ENCODE measurements around the gene INO80.
A peak's percentile ranks its signal among the peaks of the same experiment; 100 is the strongest.

Gene INO80

DNA sequence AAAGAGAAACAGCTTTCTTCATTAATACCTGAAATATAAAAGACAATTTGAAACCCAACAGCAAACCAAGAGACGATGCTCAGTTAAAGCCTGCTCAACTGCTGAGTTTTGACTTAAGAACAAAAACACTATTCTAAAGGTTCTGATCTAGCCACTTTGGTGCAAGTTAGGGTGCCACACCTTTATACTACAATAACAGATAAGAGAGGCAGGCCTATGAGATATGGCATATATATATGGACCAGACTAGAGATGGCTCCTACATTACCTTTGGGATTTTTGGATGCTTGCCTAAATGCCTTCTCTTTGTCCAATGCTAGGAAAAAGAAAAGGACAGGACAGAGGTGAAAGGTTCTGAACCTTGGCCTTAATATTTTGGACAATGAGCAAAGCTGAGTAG lies 68.6 kb downstream of the INO80 start:
- DNase-seq (ENCODE audit: low read depth in 3 of 3) = no peak

DNA sequence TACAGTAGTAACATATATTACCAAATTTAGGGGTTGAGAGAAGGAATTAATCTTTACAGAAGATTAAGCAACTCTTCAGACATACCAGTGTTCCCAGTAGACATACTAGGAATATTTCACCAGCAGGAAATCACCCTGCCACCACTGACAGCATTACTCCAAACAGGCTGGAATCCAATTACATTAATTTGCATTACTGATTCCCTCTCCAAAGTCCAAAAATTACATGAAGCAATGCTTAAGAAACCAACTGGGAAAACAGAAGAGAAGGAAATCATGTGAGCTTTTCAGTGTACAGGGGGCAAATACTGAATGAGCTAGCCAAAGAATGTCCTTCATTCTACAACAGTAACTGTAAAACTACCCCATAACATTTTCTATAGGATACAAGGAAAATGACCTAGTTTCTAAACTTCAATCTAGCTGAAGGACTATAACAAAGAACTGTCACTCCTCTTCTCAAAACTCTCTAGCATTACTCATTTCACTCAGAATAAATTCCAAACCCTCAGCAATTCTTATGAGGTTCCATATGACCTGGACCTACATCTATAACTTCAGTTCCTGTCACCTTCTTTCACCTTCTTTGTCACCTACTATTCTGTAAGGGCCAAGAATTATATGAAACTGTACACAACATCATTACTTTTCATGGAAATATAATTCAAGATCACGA lies 72.7 kb downstream of the INO80 start:
- no peak for DNase-seq (ENCODE audit: low read depth in 3 of 3)

DNA sequence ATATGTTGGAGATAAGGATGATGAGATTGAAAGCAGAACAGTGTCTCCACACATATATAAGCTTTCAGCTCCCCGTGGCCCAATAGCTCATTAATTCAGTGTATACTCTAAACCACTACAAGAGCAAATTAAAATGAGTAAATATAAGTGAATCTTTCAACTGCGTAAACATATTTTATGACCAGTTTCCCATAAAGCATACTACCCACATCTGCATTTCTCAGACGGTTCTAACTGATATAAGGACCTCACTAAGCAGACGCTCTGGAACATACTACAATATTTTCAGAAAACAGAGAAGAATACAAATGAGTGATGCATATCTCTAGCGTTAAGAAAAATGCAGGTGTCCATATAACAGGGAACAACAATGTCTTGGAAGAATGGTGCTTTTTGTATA lies 73.2 kb downstream of the INO80 start:
- DNase-seq (ENCODE audit: low read depth in 3 of 3) = no peak

GRCh38 chr15:41039121-41039520 lies 77.0 kb downstream of the INO80 start:
- no peak for DNase-seq (ENCODE audit: low read depth in 3 of 3)

- DNase-seq (ENCODE audit: low read depth in 3 of 3) = no peak
Measured at GRCh38 chr15:41032079-41032328, 84.1 kb downstream of the INO80 start.

GRCh38 chr15:41031232-41032078 lies 84.6 kb downstream of the INO80 start:
- no peak for DNase-seq (ENCODE audit: low read depth in 3 of 3)

DNA sequence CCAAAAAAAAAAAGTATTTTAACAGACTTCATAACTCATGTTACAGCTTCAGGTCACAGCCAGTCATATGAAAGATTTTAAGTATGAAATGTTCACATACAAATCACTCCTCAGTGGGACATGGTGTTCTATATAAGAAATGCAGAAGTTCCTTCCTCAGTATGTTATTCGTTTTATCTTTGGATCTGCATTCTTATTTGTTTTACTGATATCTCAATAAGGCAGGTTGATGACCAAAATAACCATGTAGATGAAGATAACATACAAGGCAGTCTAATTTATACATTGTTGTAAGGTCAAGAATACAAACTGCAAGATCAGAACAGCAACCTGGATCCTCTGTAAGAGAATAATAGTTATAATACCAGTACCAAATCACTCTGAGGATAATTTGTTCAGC lies 87.2 kb downstream of the INO80 start:
- DNase-seq (ENCODE audit: low read depth in 3 of 3) = no peak

DNA sequence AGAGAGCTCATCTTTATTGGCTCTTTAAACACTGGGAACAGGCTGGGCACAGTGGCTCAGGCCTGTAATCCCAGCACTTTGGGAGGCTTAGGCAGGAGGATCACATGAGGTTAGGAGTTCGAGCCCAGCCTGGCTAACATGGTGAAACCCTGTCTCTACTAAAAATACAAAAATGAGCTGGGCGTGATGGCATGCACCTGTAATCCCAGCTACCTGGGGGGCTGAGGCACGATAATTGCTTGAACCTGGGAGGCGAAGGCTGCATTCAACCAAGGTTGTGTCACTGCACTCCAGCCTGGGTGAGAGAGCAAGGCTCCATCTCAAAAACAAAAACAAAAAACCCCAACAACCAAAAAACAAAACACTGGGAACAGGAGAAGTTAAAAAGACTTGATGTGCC lies 90.7 kb downstream of the INO80 start:
- no peak for DNase-seq (ENCODE audit: low read depth in 3 of 3)

DNA sequence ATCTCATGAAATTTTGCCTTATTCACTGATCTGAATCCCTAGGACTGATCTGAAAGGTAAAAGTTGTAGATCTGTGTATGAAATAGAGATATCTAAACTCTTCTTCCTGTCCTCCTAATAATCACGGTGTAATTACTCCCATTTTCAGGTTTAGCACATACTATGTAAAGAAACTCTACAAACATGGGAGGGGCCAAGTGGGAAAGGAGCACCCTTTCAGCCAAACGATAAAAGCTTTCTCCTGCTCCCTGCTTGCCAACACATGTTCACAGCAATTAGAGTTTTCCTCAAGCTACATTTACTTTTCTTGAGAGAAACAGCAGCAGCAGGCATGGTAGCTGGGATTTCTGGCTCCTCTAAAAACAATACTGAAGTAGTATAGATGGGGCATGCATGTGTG lies 91.2 kb downstream of the INO80 start:
- DNase-seq (ENCODE audit: low read depth in 3 of 3) = no peak

GRCh38 chr15:41024131-41024530 lies 91.9 kb downstream of the INO80 start:
- DNase-seq (ENCODE audit: low read depth in 3 of 3) = no peak

DNA sequence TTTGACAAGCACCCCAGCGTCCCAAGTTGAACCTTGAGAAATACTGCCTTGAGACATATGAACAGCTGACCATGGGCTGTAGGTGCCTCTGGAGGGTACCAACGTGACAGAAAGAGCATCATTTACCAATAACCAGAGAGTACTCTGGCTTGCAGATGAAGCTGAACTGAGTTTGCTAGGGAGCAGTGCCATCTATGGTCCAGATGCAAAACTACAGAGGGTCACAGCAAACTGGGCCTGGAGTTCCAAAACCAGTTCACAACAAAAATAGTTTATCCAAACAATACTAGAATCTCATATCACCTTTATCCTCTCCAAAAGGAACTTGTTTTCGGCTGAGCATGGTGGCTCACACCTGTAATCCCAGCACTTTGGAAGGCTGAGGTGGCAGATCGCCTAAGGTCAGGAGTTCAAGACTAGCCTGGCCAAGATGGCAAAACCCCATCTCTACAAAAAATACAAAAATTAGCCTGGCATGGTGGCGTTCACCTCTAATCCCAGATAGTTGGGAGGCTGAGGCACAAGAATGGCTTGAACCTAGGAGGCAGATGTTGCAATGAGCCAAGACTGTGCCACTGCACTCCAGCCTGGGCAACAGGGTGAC lies 93.5 kb downstream of the INO80 start:
- peak in 1 of 3 experiments; percentile 2 for DNase-seq (ENCODE audit: low read depth in 3 of 3)

DNA sequence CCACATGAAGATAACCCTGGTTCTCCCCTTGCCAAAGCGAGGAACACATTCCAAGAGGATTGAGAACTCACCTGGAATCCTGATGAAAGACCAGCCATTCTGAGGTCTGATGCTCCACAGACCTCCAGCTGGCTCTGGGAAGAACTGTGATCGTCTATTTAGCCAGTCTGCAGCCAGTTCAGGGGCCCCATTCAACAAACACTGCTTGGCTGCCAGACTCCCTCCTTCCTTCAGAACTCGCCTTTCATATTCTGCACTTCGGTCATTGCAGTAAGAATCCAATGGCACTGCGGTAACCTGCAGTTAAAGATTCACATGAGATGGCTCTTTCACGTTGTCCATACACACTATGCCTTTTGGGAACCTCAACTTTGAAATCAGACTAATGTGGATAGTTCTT lies 95.3 kb downstream of the INO80 start:
- DNase-seq (ENCODE audit: low read depth in 3 of 3) = no peak

- DNase-seq (ENCODE audit: low read depth in 3 of 3) = no peak
Measured at GRCh38 chr15:41020311-41020710, 95.8 kb downstream of the INO80 start.

DNA sequence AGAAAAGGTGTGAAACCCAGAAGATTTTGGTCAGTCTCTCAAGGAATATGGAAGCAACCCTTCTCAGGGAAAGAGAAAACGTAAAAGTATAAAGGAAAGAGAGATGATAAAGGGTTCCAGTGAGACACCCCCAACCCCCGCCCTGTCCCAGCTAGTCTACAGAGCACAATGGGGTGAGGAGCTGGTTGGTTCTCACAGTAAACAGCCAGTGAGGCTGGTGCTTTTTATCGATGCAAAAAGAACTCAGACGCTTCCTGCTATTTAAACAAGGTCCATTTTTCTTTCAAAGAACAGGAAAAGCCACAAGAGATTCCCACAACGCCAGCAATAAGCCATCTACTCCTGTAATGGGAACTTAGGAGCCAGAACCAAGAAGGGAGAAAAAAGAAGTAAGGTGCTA lies 96.9 kb downstream of the INO80 start:
- no peak for DNase-seq (ENCODE audit: low read depth in 3 of 3)

DNA sequence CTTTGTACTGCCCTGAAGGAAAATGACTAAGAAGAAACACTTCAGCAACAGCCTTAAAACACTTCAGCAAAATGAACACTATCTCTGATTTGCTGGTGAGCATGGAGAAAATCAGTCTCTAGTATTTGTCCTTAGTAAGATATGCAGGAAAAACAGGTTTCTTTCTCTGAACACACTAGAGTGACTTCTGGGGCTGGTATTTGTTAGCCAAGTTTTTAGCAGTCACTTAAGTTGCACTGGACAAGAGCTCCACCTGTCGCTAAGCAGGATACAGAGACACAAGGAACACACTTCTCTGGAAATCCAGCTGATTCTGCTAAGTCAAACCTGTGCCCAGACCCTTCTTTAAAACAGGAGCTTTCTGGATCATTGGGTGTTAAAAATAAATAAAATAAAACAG lies 97.5 kb downstream of the INO80 start:
- DNase-seq (ENCODE audit: low read depth in 3 of 3) = no peak

DNA sequence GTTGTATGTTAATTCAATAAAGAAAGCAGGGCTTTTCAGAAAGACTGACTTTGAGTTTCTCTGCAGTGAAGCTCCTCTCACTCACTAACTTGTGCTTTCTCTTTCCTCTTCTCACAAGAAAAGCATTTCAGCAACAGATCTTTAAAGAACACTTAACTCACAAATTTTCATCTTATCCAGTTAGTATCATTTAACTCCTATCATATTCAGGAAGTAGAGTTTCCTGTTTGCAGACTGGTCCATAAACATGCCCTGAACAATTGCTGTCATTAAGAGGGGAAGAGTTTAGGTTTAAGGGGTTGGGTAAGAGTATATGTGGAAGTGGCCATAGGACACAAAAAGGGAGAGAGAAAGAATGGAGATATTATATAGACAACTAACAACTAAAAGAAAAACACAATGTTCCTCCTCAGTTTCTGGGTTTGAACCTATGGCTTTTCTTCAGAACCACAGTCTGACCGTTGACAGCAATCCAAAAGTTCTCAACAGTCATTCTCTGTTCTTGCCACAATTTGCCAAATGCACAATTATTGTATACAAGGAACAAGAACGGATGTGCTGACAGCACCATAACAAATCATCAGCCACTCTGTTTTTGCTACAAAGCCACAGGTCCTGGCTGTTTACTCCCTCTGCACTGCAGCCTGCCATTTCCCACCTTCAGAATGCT lies 98.9 kb downstream of the INO80 start:
- DNase-seq (ENCODE audit: low read depth in 3 of 3) = no peak

GRCh38 chr15:41013691-41014414 lies 102.2 kb downstream of the INO80 start:
- no peak for DNase-seq (ENCODE audit: low read depth in 3 of 3)

DNA sequence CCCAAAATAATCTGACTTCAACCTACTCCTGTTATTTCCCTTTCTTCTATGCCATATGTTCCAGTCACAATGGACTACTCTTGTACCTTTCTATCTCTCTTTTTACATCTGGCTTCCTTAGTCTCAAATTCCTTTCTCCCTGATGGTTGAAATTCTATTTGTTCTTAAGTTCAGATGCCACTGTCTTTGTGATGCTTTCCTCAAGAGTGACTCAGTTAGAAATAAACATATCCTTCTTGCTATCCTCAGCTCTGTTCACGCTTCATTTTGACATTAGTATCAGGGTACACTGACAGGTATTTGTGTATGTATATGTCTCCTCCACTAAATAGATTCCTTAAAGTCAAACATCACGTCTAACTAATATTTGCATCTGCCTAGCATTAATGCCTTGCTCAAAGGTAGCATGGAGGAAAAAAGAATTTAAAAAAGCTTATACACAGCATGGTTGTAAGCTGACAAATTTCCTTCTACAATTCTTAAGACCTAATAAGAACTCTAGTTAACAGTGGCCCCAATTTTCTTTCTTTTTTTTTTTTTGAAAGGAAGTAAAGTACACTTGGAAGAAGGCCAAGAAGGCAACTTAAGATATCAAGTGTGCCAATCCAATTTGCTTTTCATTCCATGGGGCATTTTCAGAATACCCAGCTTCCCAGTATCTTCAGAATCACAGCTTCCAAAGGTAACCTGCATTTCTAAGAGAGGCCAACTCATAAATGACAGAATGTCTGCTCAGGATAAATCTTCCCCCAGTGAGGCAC lies 104.8 kb downstream of the INO80 start:
- DNase-seq (ENCODE audit: low read depth in 3 of 3) = no peak

GRCh38 chr15:41010345-41010744 lies 105.7 kb downstream of the INO80 start:
- DNase-seq (ENCODE audit: low read depth in 3 of 3) = no peak

DNA sequence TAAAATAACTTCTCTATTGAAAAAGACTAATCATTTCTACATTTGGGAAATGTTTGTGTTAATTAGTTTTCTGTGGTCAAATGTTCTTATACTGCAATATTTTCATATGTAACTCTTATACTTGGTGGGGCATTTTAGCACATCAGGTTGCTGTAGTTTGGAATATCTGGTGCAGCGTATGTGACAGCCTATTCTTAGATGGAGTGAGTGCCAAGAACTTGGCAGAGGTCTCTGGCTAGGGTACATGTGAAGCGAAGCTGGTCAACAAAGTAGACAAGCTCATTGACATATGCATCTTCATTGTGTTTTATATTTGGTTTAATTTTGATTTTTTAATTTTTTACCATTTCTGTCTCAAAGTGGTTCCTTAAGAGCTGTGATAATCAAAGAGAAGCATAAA lies 109.6 kb downstream of the INO80 start:
- no peak for DNase-seq (ENCODE audit: low read depth in 3 of 3)

GRCh38 chr15:41004490-41004889 lies 111.6 kb downstream of the INO80 start:
- no peak for DNase-seq (ENCODE audit: low read depth in 3 of 3)
